ENCODE results near the gene CDK14.

CDK14 gene

DNA sequence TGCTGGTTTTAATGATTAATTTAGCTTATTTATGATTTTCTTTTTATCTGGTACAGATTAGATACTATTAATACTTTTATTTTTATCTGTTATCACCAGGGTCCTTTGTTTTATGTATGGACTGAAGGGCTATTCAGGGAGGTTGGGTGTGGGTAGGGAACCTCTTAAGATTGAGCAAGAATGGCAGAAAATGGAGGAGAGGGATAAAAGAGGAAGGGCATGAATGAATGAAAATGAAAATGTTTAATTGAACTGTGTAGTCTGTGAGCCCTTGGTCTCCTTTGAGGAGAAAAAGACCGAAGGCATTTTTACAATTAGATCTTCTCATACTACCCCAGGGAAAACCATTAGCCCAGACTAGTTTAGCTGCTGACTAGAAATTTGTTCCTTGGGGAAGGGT lies 93.1 kb downstream of the CDK14 start:
- DNase-seq = no peak

DNA sequence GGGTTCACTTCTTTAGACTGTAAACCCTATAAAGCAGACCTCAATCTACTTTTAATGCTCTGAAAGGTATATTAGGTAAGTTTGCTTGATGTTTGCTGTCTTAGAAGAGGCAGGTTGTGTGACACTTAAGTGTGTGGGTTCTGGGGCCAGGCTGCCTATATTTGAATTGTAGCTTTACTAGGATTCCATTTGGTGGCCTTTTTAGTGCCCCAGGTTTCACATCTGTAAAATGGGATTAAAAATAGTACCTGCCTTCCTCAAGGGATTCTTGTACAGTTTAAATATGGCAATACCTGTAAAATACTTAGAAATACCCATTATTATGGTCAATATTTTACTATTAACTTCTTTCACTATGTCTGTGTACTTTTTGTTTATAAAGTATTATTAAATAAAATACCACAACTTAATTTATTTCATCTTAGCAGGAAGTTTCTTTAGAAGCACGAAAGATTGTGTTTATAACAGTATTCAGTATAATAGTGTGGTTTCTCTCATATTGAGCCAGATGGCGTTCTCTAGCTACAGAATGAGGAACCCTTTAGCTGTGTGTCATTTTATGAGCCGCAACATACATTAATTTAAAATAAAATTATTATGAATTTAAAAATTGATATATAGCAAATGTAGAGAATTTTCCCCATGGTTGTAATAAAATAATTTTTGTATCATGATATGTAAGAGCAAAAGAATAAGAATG lies 94.2 kb downstream of the CDK14 start:
- DNase-seq = no peak

DNA sequence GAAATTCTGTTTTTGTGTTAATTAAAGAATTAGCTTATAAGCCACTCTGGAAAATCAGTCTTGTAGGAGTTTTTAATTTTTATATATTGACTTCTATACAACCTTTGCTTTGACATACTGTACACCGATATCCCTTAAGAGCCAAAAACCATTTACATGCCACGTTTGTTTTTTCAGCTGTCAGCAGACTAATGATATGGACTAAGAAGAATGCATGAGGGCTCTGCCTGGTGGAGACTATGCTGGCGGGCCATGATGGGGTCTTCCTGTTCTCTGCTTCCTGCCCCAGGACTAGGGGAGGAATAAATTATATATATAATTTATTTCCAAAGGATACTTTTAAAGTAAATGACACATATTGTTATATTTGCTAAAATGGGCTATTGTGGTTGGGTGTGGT lies 96.3 kb downstream of the CDK14 start:
- no peak for DNase-seq

DNA sequence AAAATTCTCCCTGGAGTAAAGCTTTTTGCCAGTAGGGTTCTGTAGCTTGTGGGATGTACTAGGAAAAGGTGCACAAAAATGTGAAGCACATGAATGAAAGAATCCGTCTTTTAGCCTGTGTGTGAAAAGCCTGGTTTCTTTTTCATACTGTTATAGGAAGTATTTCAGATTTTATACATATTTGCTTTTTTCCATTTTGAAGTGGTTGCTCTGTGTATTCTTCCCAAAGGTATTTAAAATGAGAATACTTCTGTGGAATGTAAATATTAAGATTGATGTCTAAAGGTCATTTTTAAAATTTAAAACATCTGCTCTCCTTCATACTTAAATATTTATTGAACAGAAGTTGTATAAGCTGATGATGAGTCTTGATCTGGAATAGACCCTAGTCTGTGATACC lies 96.8 kb downstream of the CDK14 start:
- DNase-seq = no peak

DNA sequence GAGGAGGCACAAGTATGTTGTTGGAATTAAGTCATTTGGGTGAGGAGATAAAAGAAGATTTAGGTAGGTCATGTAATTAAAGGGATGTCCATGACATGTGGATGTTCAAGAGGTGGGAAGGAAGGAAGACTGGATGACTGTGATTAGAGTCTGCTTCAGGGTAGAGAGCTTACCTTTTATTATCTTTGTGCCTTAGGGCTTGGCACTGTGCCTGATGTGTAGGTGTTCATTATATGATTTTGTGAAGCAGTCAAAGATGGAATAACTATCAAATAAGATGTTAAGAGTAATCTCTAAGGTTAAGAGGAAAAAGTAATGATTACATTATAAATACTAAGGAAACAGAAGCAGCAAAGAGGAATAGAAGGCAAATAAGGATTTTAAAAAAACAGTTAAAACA lies 97.8 kb downstream of the CDK14 start:
- DNase-seq = no peak

DNA sequence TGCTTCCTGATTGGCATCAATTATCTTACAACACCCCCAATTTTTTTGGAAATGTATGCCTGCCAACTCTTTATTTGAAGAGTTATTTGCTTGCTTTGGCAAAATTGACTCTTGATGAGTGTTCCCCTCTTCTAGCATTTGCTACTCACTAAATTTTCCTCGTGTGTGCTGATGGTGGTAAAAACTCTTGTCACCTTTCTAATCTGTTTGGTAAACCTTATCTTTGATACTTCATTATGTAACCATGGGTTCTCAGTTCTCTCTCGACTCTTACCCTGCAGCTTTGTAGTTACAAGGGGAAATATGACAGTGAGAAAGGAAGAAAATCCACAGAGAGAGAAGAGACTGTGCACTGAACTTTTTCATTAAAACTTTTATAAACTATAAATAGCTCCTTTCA lies 102.5 kb downstream of the CDK14 start:
- no peak for DNase-seq

DNA sequence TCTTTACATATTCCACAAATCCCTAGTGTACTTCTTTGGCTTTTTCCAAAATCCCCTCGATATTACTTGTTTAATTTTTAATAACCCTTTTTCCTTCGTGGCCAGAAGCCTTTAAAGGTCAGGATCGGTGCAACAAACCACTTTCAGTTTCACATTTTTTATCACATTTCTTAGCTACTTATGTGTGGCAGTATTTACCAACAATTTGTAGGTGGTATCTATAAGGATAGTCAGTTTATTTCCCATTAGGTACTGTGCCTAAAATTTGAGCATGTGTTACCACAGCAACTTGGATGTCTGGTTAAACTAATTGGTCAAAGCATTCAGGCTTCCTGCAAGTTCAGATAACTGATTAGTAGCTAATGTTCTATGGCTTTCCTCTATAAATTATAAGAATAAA lies 104.9 kb downstream of the CDK14 start:
- no peak for DNase-seq

DNA sequence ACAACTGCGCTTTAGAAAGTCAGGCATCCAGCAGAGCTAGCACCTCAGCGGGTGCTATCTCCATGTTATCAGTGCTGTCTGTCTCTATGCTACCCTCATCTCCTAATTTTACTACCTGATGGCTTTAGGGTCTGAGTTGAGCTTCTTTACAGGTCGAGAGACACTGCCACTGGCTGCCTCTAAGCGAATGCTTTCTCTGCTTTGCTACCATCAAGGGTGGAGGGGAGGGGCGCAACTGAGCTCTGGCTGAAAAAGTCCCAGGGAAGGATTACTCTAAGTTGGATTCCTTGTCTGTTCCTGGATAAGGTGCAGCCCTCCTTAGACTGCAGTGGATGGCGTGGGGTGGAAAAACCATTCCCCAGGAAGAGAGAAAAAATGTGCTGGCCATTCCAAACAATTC lies 105.7 kb downstream of the CDK14 start:
- DNase-seq = no peak

DNA sequence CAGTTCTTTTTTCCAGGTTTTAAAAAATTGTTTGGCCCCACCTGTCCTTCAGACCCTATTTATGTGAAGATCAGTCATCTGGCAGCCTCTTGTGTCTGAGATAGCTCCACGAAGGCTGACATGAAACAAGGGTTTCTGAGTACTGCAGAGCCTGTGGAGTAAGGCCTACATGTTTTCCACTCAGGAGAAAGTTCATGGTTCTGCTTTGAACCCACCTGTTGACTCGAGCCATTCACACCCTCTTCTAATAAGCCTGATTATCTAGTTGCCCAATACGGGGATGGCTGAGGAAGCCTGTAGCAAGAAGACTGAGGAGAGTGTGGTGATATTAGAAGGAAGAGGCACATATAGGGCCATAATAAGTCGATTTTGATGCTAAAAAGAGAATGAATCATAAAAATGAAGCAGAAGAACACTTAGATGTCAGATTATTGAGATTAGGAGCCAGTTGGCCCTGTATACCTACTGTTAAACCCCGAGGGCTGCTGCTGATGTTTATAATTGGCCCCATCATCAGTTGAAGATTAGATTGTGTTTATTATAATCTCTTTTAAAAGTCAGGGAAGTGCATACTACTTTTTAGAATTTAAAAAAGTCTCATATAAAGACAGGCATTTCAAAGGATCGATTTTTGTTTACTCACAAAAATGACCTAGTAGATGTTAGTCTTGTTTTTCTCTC lies 109.4 kb downstream of the CDK14 start:
- DNase-seq = no peak

DNA sequence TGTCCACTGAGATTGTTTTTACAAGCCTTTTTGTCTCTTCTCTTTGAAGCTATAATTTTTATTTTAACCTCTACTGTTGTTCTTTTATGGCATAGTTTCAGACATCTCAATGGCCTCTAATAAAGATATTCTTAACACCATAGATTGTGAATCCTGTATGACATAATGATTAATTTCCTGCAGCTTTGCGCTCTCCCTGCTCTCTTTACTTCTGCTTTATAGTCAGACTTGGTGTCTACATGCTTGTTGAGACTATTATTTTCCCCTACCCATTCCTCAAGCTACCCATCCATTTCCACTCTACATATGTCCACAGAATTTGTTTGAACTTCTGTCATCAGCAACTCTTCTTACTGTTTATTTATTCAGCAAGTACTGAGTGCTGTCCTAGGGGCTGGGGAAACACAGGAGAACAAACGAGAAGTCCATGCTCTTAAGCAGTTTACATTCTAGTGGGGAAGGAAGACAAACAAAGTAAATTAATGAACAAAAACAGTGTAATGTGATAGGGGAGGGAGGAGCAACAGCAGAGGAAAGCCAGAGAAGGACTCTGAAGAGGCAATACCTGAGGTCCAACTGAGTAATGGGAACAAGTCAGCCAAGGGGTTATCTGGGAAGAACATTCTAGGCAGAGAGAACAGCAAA lies 110.1 kb downstream of the CDK14 start:
- no peak for DNase-seq

DNA sequence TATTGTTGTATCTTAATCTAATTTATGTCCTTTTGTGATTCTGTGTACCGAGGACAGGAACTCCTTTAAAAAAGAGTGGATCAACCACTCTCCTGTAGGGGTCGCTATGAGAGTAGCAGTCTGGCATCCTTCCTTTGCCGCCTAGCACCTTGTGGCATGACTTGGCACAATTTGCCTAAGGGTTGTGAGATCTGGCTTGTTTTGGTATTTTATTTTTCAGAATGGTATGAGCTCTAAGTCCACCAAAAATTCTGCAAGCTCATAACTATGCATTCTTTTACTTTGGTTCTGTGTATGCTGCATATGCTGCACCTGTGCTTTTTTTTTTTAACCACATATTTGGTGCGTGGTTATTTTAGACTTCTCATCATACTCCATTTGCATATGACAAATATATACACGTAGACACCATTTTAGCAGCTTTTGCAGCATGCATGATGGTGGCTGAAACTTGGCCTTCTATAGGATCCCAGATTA lies 112.8 kb downstream of the CDK14 start:
- no peak for DNase-seq

DNA sequence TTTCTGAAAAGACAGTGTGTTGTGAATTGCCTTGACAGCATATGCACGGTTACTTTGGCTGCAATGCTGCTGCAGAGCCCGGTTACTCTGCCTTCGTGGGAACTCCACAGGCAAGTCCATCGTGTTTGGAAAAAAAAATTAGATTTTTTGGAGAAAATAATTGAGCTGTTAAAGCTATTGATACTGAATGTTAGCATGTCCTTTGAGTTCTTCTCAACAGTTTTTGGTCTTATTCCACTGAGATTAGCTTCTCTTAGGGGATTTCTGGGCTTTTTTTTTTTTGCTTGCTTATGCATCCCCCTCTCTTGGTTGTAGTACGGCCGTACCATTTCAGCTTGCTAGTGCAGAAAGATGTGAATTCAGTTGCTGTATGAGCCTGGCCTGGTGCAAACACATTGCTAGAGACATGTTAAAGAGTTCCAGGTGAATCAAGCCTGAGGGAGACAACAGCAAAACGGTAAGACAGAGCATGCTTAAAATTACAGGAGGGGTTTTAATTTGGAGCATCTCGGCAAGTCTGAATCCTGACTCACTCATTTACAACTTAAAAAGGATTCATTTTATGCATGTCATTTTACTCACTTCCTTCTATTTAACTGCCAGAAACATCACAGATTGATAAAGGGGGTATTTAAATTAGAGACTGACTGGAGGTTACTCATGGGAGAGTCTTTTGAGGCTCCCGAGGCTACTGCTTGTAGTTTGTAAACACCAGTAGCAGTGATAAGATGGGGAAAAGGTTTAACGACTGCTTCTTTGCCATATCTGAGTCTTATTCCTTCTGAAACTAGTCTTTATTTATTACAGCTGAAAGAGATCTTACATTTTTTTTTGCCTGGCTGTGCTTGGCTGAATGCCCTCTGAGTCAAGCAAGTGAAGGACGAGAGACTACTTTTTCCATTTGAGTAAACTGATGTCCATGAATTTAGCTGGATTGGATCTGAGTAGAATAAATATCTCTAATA lies 113.7 kb downstream of the CDK14 start:
- DNase-seq = no peak

DNA sequence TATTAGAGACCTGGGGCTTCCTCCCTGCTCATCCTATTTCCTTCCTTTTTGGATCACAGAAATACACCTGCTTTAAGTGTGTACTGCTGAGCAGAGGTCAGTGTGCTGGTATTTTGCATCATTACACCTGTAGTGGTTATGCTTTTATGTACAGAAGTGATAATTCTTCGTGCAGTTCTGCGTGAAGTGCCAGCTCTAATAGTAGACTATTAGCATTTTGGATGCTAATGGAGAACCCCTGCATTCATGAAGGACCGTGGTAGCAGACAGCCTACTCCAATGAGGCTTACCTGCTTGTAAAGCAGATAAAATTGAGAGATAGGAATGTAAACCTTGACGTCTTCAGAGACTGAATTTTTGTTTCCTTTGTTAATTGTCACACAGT lies 114.3 kb downstream of the CDK14 start:
- no peak for DNase-seq

DNA sequence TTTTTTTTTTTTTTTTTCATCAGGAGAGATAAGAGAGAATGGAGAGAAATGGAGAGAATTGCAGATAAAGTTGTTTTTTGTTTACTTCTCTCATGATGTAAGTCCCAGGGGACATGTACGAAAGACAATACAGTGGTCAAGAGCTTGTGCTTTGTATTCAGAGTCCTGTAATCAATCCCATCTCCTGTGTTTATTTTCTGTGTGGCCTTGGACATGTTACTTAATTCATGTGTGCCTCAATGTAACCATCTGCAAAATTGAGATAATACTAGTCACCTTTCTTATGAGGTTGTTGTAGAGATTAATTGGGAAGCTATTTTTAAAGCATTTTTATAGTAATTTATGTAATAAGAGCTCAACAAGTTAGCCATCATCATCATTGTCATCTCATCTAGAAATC lies 117.5 kb downstream of the CDK14 start:
- no peak for DNase-seq

DNA sequence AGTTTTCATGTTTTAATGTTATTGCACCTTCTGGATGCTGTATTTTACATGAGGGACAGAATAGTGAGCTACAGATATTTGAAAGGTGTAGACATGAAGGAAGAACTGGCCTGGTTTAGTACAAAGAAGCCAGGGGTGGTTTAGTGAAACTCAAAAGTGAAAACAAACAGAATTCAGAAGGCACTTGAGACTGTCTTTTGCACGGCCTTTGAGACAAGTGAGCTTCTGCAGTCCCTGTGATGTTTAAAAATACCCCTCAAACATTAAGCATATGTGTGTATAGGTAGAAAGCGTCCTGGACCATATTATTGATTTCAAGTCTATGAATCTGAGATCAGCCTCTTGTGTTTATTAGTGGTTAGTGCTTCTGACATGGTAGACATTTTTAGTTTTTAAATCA lies 118.9 kb downstream of the CDK14 start:
- no peak for DNase-seq

DNA sequence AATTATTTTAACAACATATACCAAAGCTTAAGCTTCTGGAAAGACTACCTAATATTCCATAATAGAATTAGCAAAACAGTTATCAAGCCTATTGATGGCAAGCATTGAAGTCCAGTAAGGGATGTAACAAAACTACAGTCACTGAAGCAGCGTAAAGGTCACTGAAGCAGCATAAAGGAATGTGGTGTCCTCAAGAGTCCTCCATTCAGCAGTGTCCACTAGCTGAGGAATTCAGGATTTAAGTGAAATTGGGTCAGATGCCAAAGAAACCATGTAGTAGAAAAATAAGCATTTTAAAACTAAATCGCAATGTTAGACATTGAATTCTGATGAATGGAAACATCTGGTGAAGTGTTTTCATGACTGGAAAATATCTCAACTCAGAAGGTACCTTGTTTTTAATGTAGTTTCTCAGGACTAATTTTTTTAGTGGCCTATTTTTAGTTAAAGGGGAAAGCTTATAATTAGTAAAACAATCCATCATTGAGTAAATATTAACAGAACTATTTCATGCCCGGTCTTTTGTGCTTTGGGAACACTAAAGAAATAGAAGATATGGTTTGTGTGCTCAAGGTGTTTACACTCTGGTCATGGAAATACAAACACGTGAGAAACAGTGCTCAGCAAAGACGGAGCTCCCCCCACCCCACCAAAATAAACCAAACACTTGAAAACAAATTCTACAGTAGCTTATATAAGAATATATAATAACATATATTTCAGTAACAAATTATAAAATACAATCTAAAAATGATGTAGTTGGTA lies 121.4 kb downstream of the CDK14 start:
- DNase-seq = no peak

DNA sequence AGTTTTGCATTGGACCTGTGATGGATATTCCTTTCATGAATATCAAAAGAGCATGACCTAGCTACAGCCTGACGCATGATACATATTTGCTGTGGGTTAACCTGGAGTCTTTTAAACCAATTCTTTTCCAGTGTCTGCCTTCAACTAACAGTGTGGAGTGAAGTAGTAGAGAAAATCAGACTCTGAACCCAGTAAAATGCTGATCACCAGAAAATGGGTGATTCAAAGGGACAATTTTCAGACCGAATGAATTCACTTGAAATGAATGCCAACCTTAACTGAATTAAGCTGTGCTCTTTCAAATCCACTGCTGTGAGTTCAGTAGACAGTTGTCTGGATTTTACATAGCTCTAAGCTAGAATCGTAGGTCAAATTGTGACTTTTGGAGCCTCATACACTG lies 123.0 kb downstream of the CDK14 start:
- no peak for DNase-seq

DNA sequence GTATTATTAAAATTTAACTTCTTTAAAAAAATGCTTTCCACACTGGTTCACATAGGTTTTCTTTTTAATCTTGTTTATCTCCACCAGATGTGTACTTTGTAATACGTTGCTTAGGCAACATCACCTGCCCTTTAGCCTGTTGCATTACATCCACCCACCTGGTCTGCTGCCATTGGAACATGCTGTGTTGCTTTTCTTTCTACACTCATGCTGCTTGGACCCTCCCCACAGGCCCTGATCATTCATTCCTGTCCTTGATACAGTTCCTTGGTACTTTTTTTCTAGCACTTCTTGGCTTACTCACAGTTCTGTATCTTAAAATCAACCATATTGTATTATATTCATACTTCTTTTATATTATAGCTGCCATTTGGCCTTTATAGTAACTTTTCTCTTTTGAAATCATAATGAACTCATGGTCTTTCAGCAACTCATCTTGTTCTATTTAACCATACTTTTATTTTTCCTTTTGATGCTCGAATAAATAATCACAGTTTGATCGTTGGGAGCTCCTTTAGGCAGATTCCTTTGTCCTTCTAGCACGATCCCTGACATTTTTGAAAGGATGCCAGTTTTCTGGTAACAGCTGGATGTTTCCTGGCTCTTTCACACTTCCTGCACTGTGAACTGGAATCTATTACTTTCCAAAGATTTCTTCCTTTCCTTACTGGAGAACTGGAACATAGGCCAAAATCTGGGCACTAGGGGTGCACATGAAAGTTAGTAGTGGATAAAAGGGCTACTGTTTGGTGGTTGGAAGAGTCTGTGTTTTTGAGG lies 125.1 kb downstream of the CDK14 start:
- DNase-seq = no peak

DNA sequence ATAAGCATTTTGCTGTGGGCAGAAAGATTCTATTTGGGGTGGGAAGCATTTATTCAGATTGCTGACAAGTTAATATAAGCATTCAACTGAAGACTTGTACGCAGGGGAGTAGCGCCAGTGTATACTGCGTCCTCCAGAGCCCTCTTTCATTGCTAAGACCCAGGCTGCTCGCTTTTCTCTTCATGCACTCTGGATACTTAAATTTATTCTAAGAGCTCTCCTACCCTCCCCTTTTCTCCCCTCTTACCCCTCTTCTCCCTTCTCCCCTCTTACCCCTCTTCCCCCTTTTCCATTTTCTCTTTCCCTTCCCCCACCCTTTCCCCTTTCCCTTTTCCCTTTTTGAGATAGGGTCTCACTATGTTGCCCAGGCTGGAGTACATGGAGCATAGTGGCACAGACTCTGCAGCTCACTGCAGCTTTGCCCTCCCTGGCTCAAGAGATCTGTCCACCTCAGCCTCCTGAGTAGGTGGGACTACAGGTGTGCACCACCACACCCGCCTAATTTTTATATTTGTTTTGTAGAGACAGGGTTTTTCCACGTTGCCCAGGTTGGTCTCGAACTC lies 125.8 kb downstream of the CDK14 start:
- DNase-seq = no peak

DNA sequence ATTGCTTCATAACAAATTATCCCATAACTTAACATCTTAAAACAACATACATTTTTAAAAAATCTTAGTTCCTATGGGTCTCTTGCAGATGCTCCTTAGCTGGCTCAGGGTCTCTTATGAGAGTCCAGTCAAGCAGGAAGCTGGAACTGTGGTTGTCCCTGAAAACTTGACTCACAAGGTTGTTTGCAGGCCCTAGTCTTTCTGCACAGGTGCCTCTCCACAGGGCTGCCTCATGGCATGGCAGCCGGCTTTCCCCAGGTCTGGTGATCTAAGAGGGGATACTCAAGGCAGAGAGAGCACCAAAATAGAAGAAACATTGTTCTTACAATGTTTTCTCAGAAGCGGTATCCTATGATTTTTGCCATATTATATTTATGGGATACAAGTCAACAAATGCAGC lies 127.1 kb downstream of the CDK14 start:
- DNase-seq = no peak

DNA sequence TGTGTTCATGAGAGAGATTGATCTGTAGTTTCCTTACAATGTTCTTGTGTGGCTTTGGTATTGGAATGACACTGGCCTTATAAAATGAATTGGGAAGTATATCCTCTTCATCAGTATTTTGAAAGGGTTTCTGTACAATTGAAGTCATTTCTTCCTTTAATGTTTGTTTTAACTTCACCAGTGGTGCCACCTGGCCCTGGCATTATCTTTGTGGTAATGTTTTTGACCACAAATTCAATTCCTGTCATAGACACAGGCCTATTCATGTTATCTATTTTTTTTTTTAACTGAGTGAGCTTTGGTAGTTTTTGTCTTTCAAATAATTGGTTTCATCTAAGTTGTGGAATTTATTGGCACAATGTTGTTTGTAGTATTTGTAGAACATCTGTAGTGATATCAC lies 127.7 kb downstream of the CDK14 start:
- no peak for DNase-seq

Data from activated CD4-positive, CD25-positive, alpha-beta regulatory T cell (primary cell).